Tibial artery (tissue), 4 donors: Measurements from ENCODE around the gene GDI1.

Source experiments
- DNase-seq, 2 donors: peaks; one replicate each; pipeline ENCODE4 v3.0.0-alpha.2; 2019
- H3K27ac ChIP-seq, 2 donors: fragments of 200-600 bp; sonication (generic) in 1 of 2; 1 replicate in 1 of 2; 2 replicates in 1 of 2; pipeline ENCODE4 v1.5.1; 2018 to 2019; ENCODE audit warnings: mild to moderate bottlenecking in 1 of 2
- H3K27me3 ChIP-seq, 2 donors: fragments of 200-600 bp; sonication (generic) in 1 of 2; one replicate each; pipeline versions ENCODE4 v1.5.1 to v1.6.0; 2016 to 2019
- H3K36me3 ChIP-seq, 3 donors: fragments of 200-600 bp; sonication (generic) in 2 of 3; one replicate each; pipeline ENCODE4 v1.5.1; 2016 to 2019; ENCODE audit warnings: mild to moderate bottlenecking in 2 of 3
- H3K4me1 ChIP-seq, 4 donors: fragments of 200-600 bp; sonication (generic) in 2 of 4; 1 replicate in 3 of 4; 2 replicates in 1 of 4; pipeline ENCODE4 v1.5.1; 2016 to 2019
- H3K4me3 ChIP-seq, 2 donors: fragments of 200-600 bp; sonication (generic) in 1 of 2; 1 replicate in 1 of 2; 2 replicates in 1 of 2; pipeline ENCODE4 v1.5.1; 2018 to 2019; ENCODE audit warnings: mild to moderate bottlenecking in 2 of 2
- H3K9me3 ChIP-seq, 3 donors: fragments of 200-600 bp; sonication (generic) in 1 of 3; one replicate each; pipeline ENCODE4 v1.5.1; 2016 to 2019
- intact Hi-C: fragments of 100-400 bp; cut with DNase I; formaldehyde crosslinking; loops from one replicate; pipeline ENCODE4 v1.15.0; 2023; ENCODE audit warnings: low total_unique reads
- TF ChIP-seq, protein P1 (sequence below), 2 experiments: fragments of 200-600 bp in 1 of 2; fragments of 450-650 bp in 1 of 2; IDR thresholded peaks; one replicate each; pipeline ENCODE4 v1.5.1; 2017 to 2019; ENCODE audit warnings: antibody characterized with exemption in 2 of 2, mild to moderate bottlenecking in 1 of 2, moderate library complexity in 1 of 2

Gene GDI1

DNA sequence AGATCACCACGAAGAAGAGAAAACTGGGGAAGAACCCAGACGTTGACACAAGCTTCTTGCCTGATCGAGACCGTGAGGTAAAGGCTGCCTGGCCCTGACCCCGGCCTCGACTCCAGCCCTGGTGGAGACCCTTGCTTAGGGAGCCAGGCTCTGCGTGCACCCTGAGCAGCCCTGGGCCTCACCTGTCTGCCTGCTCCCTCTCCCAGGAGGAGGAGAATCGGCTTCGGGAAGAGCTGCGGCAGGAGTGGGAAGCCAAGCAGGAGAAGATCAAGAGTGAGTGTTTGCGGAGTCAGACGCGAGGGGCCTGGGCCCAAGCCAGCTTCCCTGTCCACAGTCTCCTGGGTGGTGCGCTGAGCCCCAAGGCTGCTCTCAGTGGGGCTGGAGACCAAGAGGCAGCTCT is 11.5 kb downstream of the GDI1 start:
- intact Hi-C loops: no loop called here

GRCh38 chrX:154449618-154450017 is 12.7 kb downstream of the GDI1 start:
- no peaks in the 10 kb centered on the region for H3K27me3 ChIP-seq
- TF ChIP-seq, protein P1, sequence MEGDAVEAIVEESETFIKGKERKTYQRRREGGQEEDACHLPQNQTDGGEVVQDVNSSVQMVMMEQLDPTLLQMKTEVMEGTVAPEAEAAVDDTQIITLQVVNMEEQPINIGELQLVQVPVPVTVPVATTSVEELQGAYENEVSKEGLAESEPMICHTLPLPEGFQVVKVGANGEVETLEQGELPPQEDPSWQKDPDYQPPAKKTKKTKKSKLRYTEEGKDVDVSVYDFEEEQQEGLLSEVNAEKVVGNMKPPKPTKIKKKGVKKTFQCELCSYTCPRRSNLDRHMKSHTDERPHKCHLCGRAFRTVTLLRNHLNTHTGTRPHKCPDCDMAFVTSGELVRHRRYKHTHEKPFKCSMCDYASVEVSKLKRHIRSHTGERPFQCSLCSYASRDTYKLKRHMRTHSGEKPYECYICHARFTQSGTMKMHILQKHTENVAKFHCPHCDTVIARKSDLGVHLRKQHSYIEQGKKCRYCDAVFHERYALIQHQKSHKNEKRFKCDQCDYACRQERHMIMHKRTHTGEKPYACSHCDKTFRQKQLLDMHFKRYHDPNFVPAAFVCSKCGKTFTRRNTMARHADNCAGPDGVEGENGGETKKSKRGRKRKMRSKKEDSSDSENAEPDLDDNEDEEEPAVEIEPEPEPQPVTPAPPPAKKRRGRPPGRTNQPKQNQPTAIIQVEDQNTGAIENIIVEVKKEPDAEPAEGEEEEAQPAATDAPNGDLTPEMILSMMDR (IDR thresholded peaks at IDR 0.05): no peak
- no peak for DNase-seq
- peaks cover 12 to 30% (median 23%) of the 10 kb centered on the region in 3 donors for H3K36me3 ChIP-seq
- H3K4me1 ChIP-seq: peaks cover 0 to 15% (median 10%) of the 10 kb centered on the region in 4 donors
- H3K9me3 ChIP-seq: no peaks in the 10 kb centered on the region
- H3K4me3 ChIP-seq: no peak overlapping the region
- intact Hi-C loops: no loop called here
- no peak overlapping the region for H3K27ac ChIP-seq

More for the DNA sequence above, 11.5 kb downstream of the GDI1 start:
- Histone ChIP-seq H3K36me3 (peaks cover 12 to 30% (median 23%) of the 10 kb centered on the region in 3 donors), H3K27ac (no peak overlapping the region), H3K4me3 (no peak overlapping the region), H3K27me3 (no peaks in the 10 kb centered on the region), H3K9me3 (no peaks in the 10 kb centered on the region), H3K4me1 (peaks cover 0 to 19% (median 11%) of the 10 kb centered on the region in 4 donors)
- no peak for DNase-seq
- TF ChIP-seq, protein P1 (IDR thresholded peaks at IDR 0.05): no peak

- Histone ChIP-seq H3K4me1 (peaks cover 0 to 8% (median 4%) of the 10 kb centered on the region in 4 donors), H3K9me3 (no peaks in the 10 kb centered on the region), H3K36me3 (peaks cover 12 to 30% (median 23%) of the 10 kb centered on the region in 3 donors), H3K27ac (no peak overlapping the region), H3K27me3 (no peaks in the 10 kb centered on the region), H3K4me3 (no peak overlapping the region)
- no peak for DNase-seq
- TF ChIP-seq, protein P1 (IDR thresholded peaks at IDR 0.05): no peak
- intact Hi-C loops: no loop called here
These were observed 13.4 kb downstream of the GDI1 start for GRCh38 chrX:154450312-154450711.

GRCh38 chrX:154452823-154453222 is 15.9 kb downstream of the GDI1 start:
- H3K36me3 ChIP-seq: peaks cover 12 to 30% (median 19%) of the 10 kb centered on the region in 3 donors
- H3K4me1 ChIP-seq: no peaks in the 10 kb centered on the region
- no peaks in the 10 kb centered on the region for H3K27me3 ChIP-seq
- H3K9me3 ChIP-seq: no peaks in the 10 kb centered on the region
- TF ChIP-seq, protein P1 (IDR thresholded peaks at IDR 0.05): no peak
- no peak overlapping the region for H3K27ac ChIP-seq
- H3K4me3 ChIP-seq: no peak overlapping the region
- intact Hi-C loops: no loop called here
- DNase-seq: no peak

DNA sequence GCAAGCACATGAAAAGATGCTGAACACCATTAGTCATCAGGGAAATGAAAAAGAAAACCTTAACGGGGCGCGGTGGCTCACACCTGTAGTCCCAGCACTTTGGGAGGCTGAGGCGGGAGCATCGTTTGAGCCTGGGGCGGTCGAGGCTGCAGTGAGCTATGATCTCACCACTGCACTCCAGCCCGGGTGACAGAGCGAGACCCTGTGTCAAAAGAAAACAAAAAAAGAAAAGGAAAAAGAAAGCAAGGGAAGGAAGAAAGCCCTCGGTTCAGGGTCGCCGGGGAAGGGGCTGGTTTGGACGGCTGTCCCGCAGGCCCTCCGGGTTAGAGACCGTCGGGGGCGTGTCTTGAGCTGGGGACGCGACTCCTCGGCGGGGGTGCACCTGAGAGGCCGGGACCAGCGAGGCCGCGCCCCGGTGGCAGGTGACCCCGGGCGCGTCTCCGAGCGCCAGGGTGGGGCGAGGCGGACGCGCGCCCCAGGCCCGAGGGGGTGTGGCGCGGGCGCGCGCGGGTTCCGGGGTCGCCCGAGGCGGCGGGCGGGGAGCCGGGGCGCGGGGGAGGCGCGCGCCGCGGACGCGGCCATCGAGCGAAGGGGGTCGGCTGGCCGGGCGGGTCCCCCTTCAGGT is 20.6 kb downstream of the GDI1 start:
- intact Hi-C loops: no loop called here
- Histone ChIP-seq H3K27me3 (no peaks in the 10 kb centered on the region), H3K9me3 (no peaks in the 10 kb centered on the region), H3K36me3 (peaks cover 0 to 17% (median 0%) of the 10 kb centered on the region in 3 donors), H3K4me3 (peak overlapping the region; percentile 72 to 78), H3K4me1 (peaks cover 0 to 16% (median 12%) of the 10 kb centered on the region in 4 donors), H3K27ac (peak overlapping the region; percentile 79 to 90)
- TF ChIP-seq, protein P1 (IDR thresholded peaks at IDR 0.05): no peak
- no peak for DNase-seq
